ENCODE data around the gene CSF1. TPM values are rescaled to one million over a fixed set of nuclear protein-coding genes. Genes with fewer than 3 reads are reported as not detected.

CSF1 gene
- total RNA-seq, 1 donor from 2014 or later, result 21.1 TPM

Other genes starting within 250 kb of the CSF1 start
- 4.0 and 4.1 TPM in 2 replicates for gene GSTM2, start 242.8 kb upstream of the CSF1 start, total RNA-seq
- gene GSTM1, start 223.0 kb upstream of the CSF1 start, total RNA-seq, result 8.5 TPM in 1 of 2 replicates, not detected in the other
- under 0.01 TPM in 1 of 2 replicates, not detected in the other for gene GSTM5, start 198.6 kb upstream of the CSF1 start, total RNA-seq
- gene GSTM3, start 169.8 kb upstream of the CSF1 start, total RNA-seq, result 25.1 and 54.1 TPM in 2 replicates
- gene EPS8L3, start 146.9 kb upstream of the CSF1 start, total RNA-seq, result not detected in 2 replicates
- gene AHCYL1, start 73.9 kb downstream of the CSF1 start, total RNA-seq, result 47.1 and 62.7 TPM in 2 replicates
- gene STRIP1, start 123.8 kb downstream of the CSF1 start, total RNA-seq, result 50.4 and 55.1 TPM in 2 replicates
- gene ALX3, start 159.8 kb downstream of the CSF1 start, total RNA-seq, result not detected in 2 replicates
- gene UBL4B, start 201.6 kb downstream of the CSF1 start, total RNA-seq, result not detected in 2 replicates
- gene SLC6A17, start 239.6 kb downstream of the CSF1 start, total RNA-seq, result 0.51 and 0.84 TPM in 2 replicates

Measured in dermis blood vessel endothelial cell (primary cell).